Panc1 (cell line): ENCODE data around the gene TMEM161B. TPM values are rescaled to one million over a fixed set of nuclear protein-coding genes. Genes with fewer than 3 reads are reported as not detected.

Source experiments
- ATAC-seq: fragments of 200-7000 bp; cut with Tn5 transposase; 2 replicates; pipeline ENCODE4 v1.9.1; 2020; ENCODE audit warnings: mild to moderate bottlenecking, moderate library complexity
- BruUV-seq: library from RNA; stranded (reverse); fragments of 400-500 nt; replicated peaks from 2 replicates; lab custom pipeline; 2021; lab: Mats Ljungman, UMichigan
- CTCF ChIA-PET: fragments of 300-600 bp; sonication (Branson Sonifier 250); formaldehyde crosslinking; loops from one replicate; lab custom pipeline; 2022; ENCODE audit warnings: antibody characterized with exemption; lab: Charles Lee
- POLR2A ChIA-PET: fragments of 300-600 bp; sonication (Branson Sonifier 250); formaldehyde crosslinking; loops from one replicate; lab custom pipeline; 2022; ENCODE audit warnings: antibody characterized with exemption; lab: Charles Lee
- DNase-seq: peaks from one replicate; pipeline ENCODE4 v3.0.0-alpha.2; 2010; ENCODE audit warnings: low read depth, low spot score
- H3K27ac ChIP-seq: 2 replicates; pipeline ENCODE4 v1.5.1; 2011; ENCODE audit warnings: mild to moderate bottlenecking, low read length, inconsistent platforms
- H3K27me3 ChIP-seq: fragments of 200-500 bp; sonication (Bioruptor generic); 2 replicates; pipeline ENCODE4 v1.6.0; 2014; ENCODE audit warnings: low read length, inconsistent platforms; ENCODE audit not compliant: control insufficient read depth, insufficient read depth
- H3K36me3 ChIP-seq: fragments of 200-500 bp; sonication (Bioruptor generic); 2 replicates; pipeline ENCODE4 v1.5.1; 2014; ENCODE audit warnings: inconsistent platforms, mild to moderate bottlenecking, low read length, moderate library complexity; ENCODE audit not compliant: control insufficient read depth, insufficient read depth
- H3K4me1 ChIP-seq: 2 replicates; pipeline ENCODE4 v1.5.1; 2011; ENCODE audit warnings: inconsistent platforms, mild to moderate bottlenecking, low read length, moderate library complexity; ENCODE audit not compliant: control insufficient read depth, insufficient read depth
- H3K4me3 ChIP-seq, 2 experiments: 2 replicates each; pipeline ENCODE4 v1.5.1; 2011 to 2012; ENCODE audit warnings: low read depth in 2 of 2, low read length in 2 of 2, mild to moderate bottlenecking in 2 of 2, inconsistent platforms in 1 of 2, moderate library complexity in 1 of 2
- H3K9me3 ChIP-seq: fragments of 200-500 bp; sonication (Bioruptor generic); 2 replicates; pipeline ENCODE4 v1.5.1; 2014; ENCODE audit warnings: low read depth, mild to moderate bottlenecking, inconsistent platforms, low read length, moderate library complexity; ENCODE audit not compliant: control insufficient read depth, insufficient read depth
- POLR2AphosphoS5 ChIP-seq: IDR thresholded peaks from 2 replicates; pipeline ENCODE4 v1.6.1; 2012; ENCODE audit warnings: mild to moderate bottlenecking, low read depth, low read length, moderate library complexity
- SIN3A ChIP-seq: IDR thresholded peaks from 2 replicates; pipeline ENCODE4 v1.6.1; 2012; ENCODE audit warnings: low read depth, mild to moderate bottlenecking, low read length, moderate library complexity, borderline replicate concordance; ENCODE audit not compliant: insufficient read depth
- TCF7L2 ChIP-seq: IDR thresholded peaks from 2 replicates; pipeline ENCODE4 v1.6.1; 2011; ENCODE audit warnings: mild to moderate bottlenecking, low read depth, low read length, inconsistent platforms
- in situ Hi-C: cut with HindIII; loops from 2 replicates; pipeline ENCODE4 v1.10.0; 2016; ENCODE audit warnings: low sequenced_read_pairs, low pct_unique_long_range_greater_than_20kb
- intact Hi-C: fragments of 100-400 bp; cut with micrococcal nuclease; formaldehyde crosslinking; loops from one replicate; pipeline ENCODE4 v1.10.0; 2022; ENCODE audit not compliant: unreplicated experiment
- total RNA-seq: library from RNA; stranded (reverse); gene quantifications from one replicate; pipeline ENCODE4 v1.2.1, GENCODE V29; 2021; ENCODE audit not compliant: unreplicated experiment
- TF ChIP-seq, protein P1 (sequence below): fragments of 450-650 bp; IDR thresholded peaks from 2 replicates; pipeline ENCODE4 v1.5.1; 2017; ENCODE audit warnings: mild to moderate bottlenecking
- TF ChIP-seq, protein P2 (sequence below), 2 experiments: IDR thresholded peaks; 2 replicates each; pipeline ENCODE4 v1.6.1; 2011 to 2012; ENCODE audit warnings: low read depth in 2 of 2, control low read depth in 1 of 2, low read length in 1 of 2, mild to moderate bottlenecking in 1 of 2, moderate library complexity in 1 of 2; ENCODE audit not compliant: insufficient read depth in 1 of 2

Gene TMEM161B
- total RNA-seq, 1 experiment from 2014 or later = 16.3 TPM

DNA sequence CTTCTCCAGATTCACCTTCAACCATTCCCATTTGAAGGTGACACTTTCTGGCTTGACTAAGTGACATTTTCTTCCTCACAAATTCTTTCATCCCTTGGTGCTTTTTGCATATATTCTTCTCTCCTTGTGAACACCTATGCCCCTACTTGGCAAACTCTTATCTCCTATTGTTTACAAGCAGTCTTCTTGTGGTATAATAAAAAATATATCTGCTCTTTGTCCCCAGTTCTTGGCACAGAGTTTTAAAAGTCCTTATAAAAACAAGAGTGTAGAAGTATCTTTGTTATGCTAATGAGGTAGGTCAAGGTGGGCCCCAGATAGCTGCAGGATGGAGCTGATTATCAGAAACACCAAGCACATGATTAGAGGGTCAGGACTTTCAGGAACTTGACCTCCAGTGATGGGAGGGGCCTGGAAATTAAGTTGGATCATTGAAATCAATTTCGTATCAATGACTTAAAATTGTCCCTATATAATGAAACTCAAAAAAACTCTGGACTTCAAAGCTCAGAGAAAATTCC is 38.0 kb downstream of the TMEM161B start:
- TF ChIP-seq, protein P1, sequence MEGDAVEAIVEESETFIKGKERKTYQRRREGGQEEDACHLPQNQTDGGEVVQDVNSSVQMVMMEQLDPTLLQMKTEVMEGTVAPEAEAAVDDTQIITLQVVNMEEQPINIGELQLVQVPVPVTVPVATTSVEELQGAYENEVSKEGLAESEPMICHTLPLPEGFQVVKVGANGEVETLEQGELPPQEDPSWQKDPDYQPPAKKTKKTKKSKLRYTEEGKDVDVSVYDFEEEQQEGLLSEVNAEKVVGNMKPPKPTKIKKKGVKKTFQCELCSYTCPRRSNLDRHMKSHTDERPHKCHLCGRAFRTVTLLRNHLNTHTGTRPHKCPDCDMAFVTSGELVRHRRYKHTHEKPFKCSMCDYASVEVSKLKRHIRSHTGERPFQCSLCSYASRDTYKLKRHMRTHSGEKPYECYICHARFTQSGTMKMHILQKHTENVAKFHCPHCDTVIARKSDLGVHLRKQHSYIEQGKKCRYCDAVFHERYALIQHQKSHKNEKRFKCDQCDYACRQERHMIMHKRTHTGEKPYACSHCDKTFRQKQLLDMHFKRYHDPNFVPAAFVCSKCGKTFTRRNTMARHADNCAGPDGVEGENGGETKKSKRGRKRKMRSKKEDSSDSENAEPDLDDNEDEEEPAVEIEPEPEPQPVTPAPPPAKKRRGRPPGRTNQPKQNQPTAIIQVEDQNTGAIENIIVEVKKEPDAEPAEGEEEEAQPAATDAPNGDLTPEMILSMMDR = no peak
- TF ChIP-seq TCF7L2 (no peak), SIN3A (no peak), POLR2AphosphoS5 (no peak)
- TF ChIP-seq, protein P2, sequence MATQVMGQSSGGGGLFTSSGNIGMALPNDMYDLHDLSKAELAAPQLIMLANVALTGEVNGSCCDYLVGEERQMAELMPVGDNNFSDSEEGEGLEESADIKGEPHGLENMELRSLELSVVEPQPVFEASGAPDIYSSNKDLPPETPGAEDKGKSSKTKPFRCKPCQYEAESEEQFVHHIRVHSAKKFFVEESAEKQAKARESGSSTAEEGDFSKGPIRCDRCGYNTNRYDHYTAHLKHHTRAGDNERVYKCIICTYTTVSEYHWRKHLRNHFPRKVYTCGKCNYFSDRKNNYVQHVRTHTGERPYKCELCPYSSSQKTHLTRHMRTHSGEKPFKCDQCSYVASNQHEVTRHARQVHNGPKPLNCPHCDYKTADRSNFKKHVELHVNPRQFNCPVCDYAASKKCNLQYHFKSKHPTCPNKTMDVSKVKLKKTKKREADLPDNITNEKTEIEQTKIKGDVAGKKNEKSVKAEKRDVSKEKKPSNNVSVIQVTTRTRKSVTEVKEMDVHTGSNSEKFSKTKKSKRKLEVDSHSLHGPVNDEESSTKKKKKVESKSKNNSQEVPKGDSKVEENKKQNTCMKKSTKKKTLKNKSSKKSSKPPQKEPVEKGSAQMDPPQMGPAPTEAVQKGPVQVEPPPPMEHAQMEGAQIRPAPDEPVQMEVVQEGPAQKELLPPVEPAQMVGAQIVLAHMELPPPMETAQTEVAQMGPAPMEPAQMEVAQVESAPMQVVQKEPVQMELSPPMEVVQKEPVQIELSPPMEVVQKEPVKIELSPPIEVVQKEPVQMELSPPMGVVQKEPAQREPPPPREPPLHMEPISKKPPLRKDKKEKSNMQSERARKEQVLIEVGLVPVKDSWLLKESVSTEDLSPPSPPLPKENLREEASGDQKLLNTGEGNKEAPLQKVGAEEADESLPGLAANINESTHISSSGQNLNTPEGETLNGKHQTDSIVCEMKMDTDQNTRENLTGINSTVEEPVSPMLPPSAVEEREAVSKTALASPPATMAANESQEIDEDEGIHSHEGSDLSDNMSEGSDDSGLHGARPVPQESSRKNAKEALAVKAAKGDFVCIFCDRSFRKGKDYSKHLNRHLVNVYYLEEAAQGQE (IDR thresholded peaks at IDR 0.05; ENCODE audit: insufficient read depth in 1 of 2, low read depth in 2 of 2, low read length in 1 of 2) = no peak

DNA sequence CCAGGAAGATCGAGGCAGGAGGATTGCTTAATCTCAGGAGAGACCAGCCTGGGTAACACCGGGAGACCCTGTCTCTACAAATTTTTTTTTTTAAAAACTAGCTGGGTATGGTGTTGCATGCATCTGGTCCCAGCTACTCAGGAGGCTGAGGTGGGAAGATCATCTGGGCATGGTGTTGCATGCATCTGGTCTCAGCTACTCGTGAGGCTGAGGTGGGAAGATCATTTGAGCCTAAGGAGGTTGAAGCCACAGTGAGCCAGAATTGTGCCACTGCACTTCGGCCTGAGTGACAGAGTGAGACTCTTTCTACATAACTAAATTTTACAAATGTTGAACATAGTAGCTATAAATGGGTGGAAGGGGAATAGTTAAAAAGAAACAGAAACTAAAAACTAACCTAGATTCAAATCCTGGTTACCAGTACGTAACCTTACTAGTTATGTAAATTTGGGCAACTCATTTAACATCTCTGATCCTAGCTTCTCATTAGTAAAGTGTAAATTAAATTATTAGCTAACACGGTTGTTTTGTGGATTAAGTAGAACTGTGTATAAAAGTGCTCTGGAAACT is 41.7 kb downstream of the TMEM161B start:
- DNase-seq (no peak), ATAC-seq (no peak)
- Histone ChIP-seq H3K27me3 (no peaks in the 10 kb centered on the region), H3K27ac (no peak overlapping the region), H3K4me3 (no peak overlapping the region), H3K9me3 (no peaks in the 10 kb centered on the region), H3K36me3 (no peaks in the 10 kb centered on the region; the same call in 1 of the 2 replicates), H3K4me1 (no peaks in the 10 kb centered on the region)
- no TSS peak for BruUV-seq
- ChIA-PET POLR2A (no interaction called here), CTCF (no interaction called here)
- in situ Hi-C loops = no loop called here
- TF ChIP-seq, protein P2 (IDR thresholded peaks at IDR 0.05; ENCODE audit: insufficient read depth in 1 of 2, low read depth in 2 of 2, low read length in 1 of 2) = no peak
- no peak for TF ChIP-seq TCF7L2
- no peak for TF ChIP-seq POLR2AphosphoS5
- TF ChIP-seq SIN3A = no peak
- TF ChIP-seq, protein P1 = no peak
- intact Hi-C loops = no loop called here

More for the DNA sequence above, 38.0 kb downstream of the TMEM161B start:
- Histone ChIP-seq H3K27ac (no peak overlapping the region), H3K9me3 (no peaks in the 10 kb centered on the region), H3K36me3 (no peaks in the 10 kb centered on the region; the same call in 1 of the 2 replicates), H3K4me3 (no peak overlapping the region), H3K4me1 (no peaks in the 10 kb centered on the region), H3K27me3 (no peaks in the 10 kb centered on the region)
- ChIA-PET POLR2A (no interaction called here), CTCF (no interaction called here)
- DNase-seq (no peak), ATAC-seq (no peak)
- BruUV-seq = no TSS peak
- in situ Hi-C loops = no loop called here
- intact Hi-C loops = no loop called here
